HG03139 (cell line): ENCODE data around the gene TMEM116.

Experiments used
- ATAC-seq: cut with Tn5 transposase; IDR thresholded peaks from one replicate; pipeline ENCODE4 v1.9.1; 2021; ENCODE audit not compliant: unreplicated experiment

TMEM116 gene

GRCh38 chr12:111905502-111905901, 107.5 kb downstream of the TMEM116 start:
- ATAC-seq = no peak

GRCh38 chr12:111904446-111904975, 108.5 kb downstream of the TMEM116 start:
- no peak for ATAC-seq

GRCh38 chr12:111901182-111901581, 111.8 kb downstream of the TMEM116 start:
- ATAC-seq = no peak

GRCh38 chr12:111894556-111894955, 118.4 kb downstream of the TMEM116 start:
- ATAC-seq = no peak

- ATAC-seq = no peak
Observed at GRCh38 chr12:111893287-111893686, 119.7 kb downstream of the TMEM116 start.

GRCh38 chr12:111887926-111888745, 124.8 kb downstream of the TMEM116 start:
- no peak for ATAC-seq

GRCh38 chr12:111886662-111887545, 126.1 kb downstream of the TMEM116 start:
- ATAC-seq = no peak

- no peak for ATAC-seq
Observed at GRCh38 chr12:111881716-111882115, 131.2 kb downstream of the TMEM116 start.
